A673 (cell line): ENCODE measurements around the gene RBM11. TPM values are rescaled to one million over a fixed set of nuclear protein-coding genes. Genes with fewer than 3 reads are reported as not detected.

Experiments
- BruUV-seq: library from RNA; stranded (reverse); fragments of 400-500 nt; replicated peaks from 2 replicates; lab custom pipeline; 2021; lab: Mats Ljungman, UMichigan
- CTCF ChIA-PET: fragments of 300-600 bp; sonication (Branson Sonifier 250); formaldehyde crosslinking; loops from one replicate; lab custom pipeline; 2022; ENCODE audit warnings: antibody characterized with exemption; lab: Charles Lee
- POLR2A ChIA-PET: fragments of 300-600 bp; sonication (Branson Sonifier 250); formaldehyde crosslinking; loops from one replicate; lab custom pipeline; 2022; ENCODE audit warnings: antibody characterized with exemption; ENCODE audit not compliant: low non-redundant PET; lab: Charles Lee
- DNase-seq: peaks from one replicate; pipeline ENCODE4 v3.0.0-alpha.2; 2015; ENCODE audit warnings: low spot score
- H3K27ac ChIP-seq: fragments of 200-600 bp; sonication (generic); 2 replicates; pipeline ENCODE4 v1.5.1; 2016; ENCODE audit warnings: mixed run types, low read depth, mild to moderate bottlenecking, mixed read lengths, antibody characterized with exemption, low read length; ENCODE audit not compliant: poor library complexity, severe bottlenecking
- H3K27me3 ChIP-seq: fragments of 200-600 bp; sonication (generic); replicated peaks from 2 replicates; pipeline ENCODE4 v1.6.1; 2017; ENCODE audit warnings: mixed run types, low read depth, mild to moderate bottlenecking, mixed read lengths, antibody characterized with exemption, low read length; ENCODE audit not compliant: insufficient read depth, poor library complexity
- H3K36me3 ChIP-seq: fragments of 200-600 bp; sonication (generic); 2 replicates; pipeline ENCODE4 v1.6.1; 2016; ENCODE audit warnings: mixed run types, mild to moderate bottlenecking, mixed read lengths, antibody characterized with exemption, low read length; ENCODE audit not compliant: insufficient read depth, poor library complexity, severe bottlenecking
- H3K4me1 ChIP-seq: fragments of 200-600 bp; sonication (generic); 2 replicates; pipeline ENCODE4 v1.6.1; 2017; ENCODE audit warnings: mixed run types, mild to moderate bottlenecking, mixed read lengths, antibody characterized with exemption, low read length; ENCODE audit not compliant: insufficient read depth, poor library complexity, severe bottlenecking
- H3K4me3 ChIP-seq: fragments of 200-600 bp; sonication (generic); 2 replicates; pipeline ENCODE4 v1.5.1; 2016; ENCODE audit warnings: low read depth, mixed run types, mild to moderate bottlenecking, mixed read lengths, low read length; ENCODE audit not compliant: poor library complexity, severe bottlenecking
- H3K9me3 ChIP-seq: fragments of 200-600 bp; sonication (generic); 2 replicates; pipeline ENCODE4 v1.6.1; 2016; ENCODE audit warnings: mixed run types, low read depth, mild to moderate bottlenecking, mixed read lengths, antibody characterized with exemption, low read length; ENCODE audit not compliant: poor library complexity, severe bottlenecking
- EZH2 ChIP-seq: fragments of 200-600 bp; sonication (generic); IDR thresholded peaks from 2 replicates; pipeline ENCODE4 v1.6.1; 2017; ENCODE audit warnings: borderline replicate concordance, low read depth, mild to moderate bottlenecking, mixed read lengths, antibody characterized with exemption, low read length; ENCODE audit not compliant: poor library complexity, severe bottlenecking
- intact Hi-C: fragments of 100-400 bp; cut with micrococcal nuclease; formaldehyde crosslinking; loops from one replicate; pipeline ENCODE4 v1.10.0; 2022; ENCODE audit not compliant: unreplicated experiment
- total RNA-seq: library from RNA; stranded (reverse); gene quantifications from 2 replicates; pipeline ENCODE4 v1.2.3, GENCODE V29; 2021
- TF ChIP-seq, protein P1 (sequence below): fragments of 300-800, 200-600 bp; sonication (generic); conservative IDR thresholded peaks from 2 replicates; pipeline ENCODE4 v1.5.1; 2017; ENCODE audit warnings: low read depth, mild to moderate bottlenecking, antibody characterized with exemption, low read length, moderate library complexity, mixed read lengths

Gene RBM11
- total RNA-seq, 1 experiment from 2014 or later: 319 TPM

DNA sequence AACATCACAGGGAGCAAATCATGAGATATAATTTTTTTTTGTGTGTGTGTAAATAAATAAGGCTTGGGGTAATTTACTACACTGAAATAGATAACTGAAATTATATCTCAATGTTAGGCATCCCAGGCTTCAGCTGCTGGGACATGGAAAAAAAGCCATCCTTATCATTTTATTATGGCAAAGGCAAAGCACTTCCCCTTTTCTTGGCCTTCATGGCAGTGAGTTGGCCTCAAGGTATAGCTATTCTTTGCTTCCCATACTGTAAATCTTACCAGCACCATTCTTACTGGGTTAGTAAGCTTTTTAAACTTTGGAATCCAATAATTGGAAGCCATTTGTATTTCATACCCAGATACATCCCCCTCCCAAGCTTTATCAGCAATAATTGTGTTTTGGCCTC is 29.0 kb downstream of the RBM11 start:
- CTCF ChIA-PET: no interaction called here
- TF ChIP-seq, protein P1, sequence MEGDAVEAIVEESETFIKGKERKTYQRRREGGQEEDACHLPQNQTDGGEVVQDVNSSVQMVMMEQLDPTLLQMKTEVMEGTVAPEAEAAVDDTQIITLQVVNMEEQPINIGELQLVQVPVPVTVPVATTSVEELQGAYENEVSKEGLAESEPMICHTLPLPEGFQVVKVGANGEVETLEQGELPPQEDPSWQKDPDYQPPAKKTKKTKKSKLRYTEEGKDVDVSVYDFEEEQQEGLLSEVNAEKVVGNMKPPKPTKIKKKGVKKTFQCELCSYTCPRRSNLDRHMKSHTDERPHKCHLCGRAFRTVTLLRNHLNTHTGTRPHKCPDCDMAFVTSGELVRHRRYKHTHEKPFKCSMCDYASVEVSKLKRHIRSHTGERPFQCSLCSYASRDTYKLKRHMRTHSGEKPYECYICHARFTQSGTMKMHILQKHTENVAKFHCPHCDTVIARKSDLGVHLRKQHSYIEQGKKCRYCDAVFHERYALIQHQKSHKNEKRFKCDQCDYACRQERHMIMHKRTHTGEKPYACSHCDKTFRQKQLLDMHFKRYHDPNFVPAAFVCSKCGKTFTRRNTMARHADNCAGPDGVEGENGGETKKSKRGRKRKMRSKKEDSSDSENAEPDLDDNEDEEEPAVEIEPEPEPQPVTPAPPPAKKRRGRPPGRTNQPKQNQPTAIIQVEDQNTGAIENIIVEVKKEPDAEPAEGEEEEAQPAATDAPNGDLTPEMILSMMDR: no peak
- TF ChIP-seq EZH2: no peak
- no peaks in the 10 kb centered on the region for H3K36me3 ChIP-seq
- no peak overlapping the region for H3K4me3 ChIP-seq
- intact Hi-C loops: no loop called here
- no peak overlapping the region for H3K27ac ChIP-seq
- H3K4me1 ChIP-seq: peaks cover 18% of the 10 kb centered on the region
- no peaks in the 10 kb centered on the region for H3K27me3 ChIP-seq
- BruUV-seq: no TSS peak
- DNase-seq: no peak
- POLR2A ChIA-PET: interaction anchor here (0.7 kb wide), 1 partner anchor 126 kb away, joined by 13 read pairs; no protein-coding TSS in a partner anchor
- H3K9me3 ChIP-seq: no peaks in the 10 kb centered on the region

- H3K4me1 ChIP-seq: peaks cover 17% of the 10 kb centered on the region
- CTCF ChIA-PET: no interaction called here
- POLR2A ChIA-PET: no interaction called here
- BruUV-seq: no TSS peak
- DNase-seq: no peak
- H3K4me3 ChIP-seq: no peak overlapping the region
- intact Hi-C loops: no loop called here
- H3K36me3 ChIP-seq: no peaks in the 10 kb centered on the region
- TF ChIP-seq, protein P1: no peak
- no peak for TF ChIP-seq EZH2
- H3K27ac ChIP-seq: no peak overlapping the region
- no peaks in the 10 kb centered on the region for H3K9me3 ChIP-seq
- no peaks in the 10 kb centered on the region for H3K27me3 ChIP-seq
Observed at GRCh38 chr21:14245711-14246110, 29.8 kb downstream of the RBM11 start.

DNA sequence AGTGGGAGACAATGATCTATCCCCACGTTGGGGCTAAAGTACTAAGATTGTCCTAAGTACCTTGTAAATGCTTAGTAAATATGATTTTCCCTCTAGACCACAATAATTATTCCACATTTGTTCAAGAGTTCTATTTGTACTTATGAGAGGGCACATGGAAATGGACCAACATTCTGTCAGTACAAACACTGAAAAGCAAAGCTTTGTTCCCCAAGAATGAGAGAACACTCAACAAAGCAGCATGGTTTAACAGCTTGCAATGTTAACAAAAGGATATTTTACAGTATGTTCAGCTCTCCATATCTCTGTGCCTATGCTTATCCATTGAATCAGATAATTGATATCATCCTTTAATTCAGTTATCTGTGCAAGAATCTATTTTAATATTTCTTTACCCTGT is 35.4 kb downstream of the RBM11 start:
- H3K27me3 ChIP-seq: no peaks in the 10 kb centered on the region
- no TSS peak for BruUV-seq
- H3K4me3 ChIP-seq: no peak overlapping the region
- peaks cover 5% of the 10 kb centered on the region for H3K4me1 ChIP-seq
- no peaks in the 10 kb centered on the region for H3K9me3 ChIP-seq
- no peak for TF ChIP-seq EZH2
- TF ChIP-seq, protein P1: no peak
- no peak overlapping the region for H3K27ac ChIP-seq
- no peak for DNase-seq
- intact Hi-C loops: loop anchor here (10.0 kb wide), 3 partner anchors 483 to 1343 kb away; no protein-coding TSS in a partner anchor
- ChIA-PET POLR2A (no interaction called here), CTCF (no interaction called here)
- H3K36me3 ChIP-seq: no peaks in the 10 kb centered on the region
